ENCODE measurements around the gene CLK4. TPM values are rescaled to one million over a fixed set of nuclear protein-coding genes. Genes with fewer than 3 reads are reported as not detected.

CLK4 gene
- total RNA-seq, 4 donors from 2014 or later: 18.4 to 38.3 (median 34.2) TPM

- intact Hi-C loops (cut with DNase I; ENCODE audit: low total_unique reads): no loop called here
- no peak overlapping the region for H3K4me3 ChIP-seq (ENCODE audit: low read depth, poor library complexity, severe bottlenecking)
- TF ChIP-seq CTCF (IDR thresholded peaks at IDR 0.05): no peak
- TF ChIP-seq POLR2A (IDR thresholded peaks at IDR 0.05): no peak
- 66 to 67% methylated on average over 7 of the region's 7 CpGs for WGBS, 2 donors
- DNase-seq (ENCODE audit: low spot score in 2 of 2): no peak
Measured at GRCh38 chr5:178671602-178672144, 44.8 kb upstream of the CLK4 start.

- H3K4me3 ChIP-seq (ENCODE audit: low read depth, poor library complexity, severe bottlenecking): no peak overlapping the region
- TF ChIP-seq CTCF (IDR thresholded peaks at IDR 0.05): no peak
- no peak for TF ChIP-seq POLR2A (IDR thresholded peaks at IDR 0.05)
- DNase-seq (ENCODE audit: low spot score in 2 of 2): no peak
- 87 to 92% methylated on average over 10 of the region's 10 CpGs for WGBS, 2 donors
- intact Hi-C loops (cut with DNase I; ENCODE audit: low total_unique reads): no loop called here
Measured at GRCh38 chr5:178670351-178670885, 43.6 kb upstream of the CLK4 start.

GRCh38 chr5:178668579-178668978 lies 41.7 kb upstream of the CLK4 start:
- TF ChIP-seq CTCF (IDR thresholded peaks at IDR 0.05): no peak
- TF ChIP-seq POLR2A (IDR thresholded peaks at IDR 0.05): no peak
- 81 to 83% methylated on average over 7 of the region's 7 CpGs for WGBS, 2 donors
- intact Hi-C loops (cut with DNase I; ENCODE audit: low total_unique reads): no loop called here
- H3K4me3 ChIP-seq (ENCODE audit: low read depth, poor library complexity, severe bottlenecking): no peak overlapping the region
- no peak for DNase-seq (ENCODE audit: low spot score in 2 of 2)

- DNase-seq (ENCODE audit: low spot score in 2 of 2): no peak
Measured at GRCh38 chr5:178667688-178668087, 40.8 kb upstream of the CLK4 start.

GRCh38 chr5:178667101-178667500 lies 40.3 kb upstream of the CLK4 start:
- H3K4me3 ChIP-seq (ENCODE audit: low read depth, poor library complexity, severe bottlenecking): no peak overlapping the region
- no peak for DNase-seq (ENCODE audit: low spot score in 2 of 2)
- TF ChIP-seq POLR2A (IDR thresholded peaks at IDR 0.05) (no peak), CTCF (IDR thresholded peaks at IDR 0.05) (no peak)
- intact Hi-C loops (cut with DNase I; ENCODE audit: low total_unique reads): no loop called here
- WGBS, 2 donors: 21 to 26% methylated on average over 5 of the region's 5 CpGs

More at GRCh38 chr5:178667688-178668087, 40.8 kb upstream of the CLK4 start:
- H3K4me3 ChIP-seq (ENCODE audit: low read depth, poor library complexity, severe bottlenecking): no peak overlapping the region
- WGBS, 2 donors: 73 to 80% methylated on average over 10 of the region's 10 CpGs
- TF ChIP-seq POLR2A (IDR thresholded peaks at IDR 0.05): no peak
- no peak for TF ChIP-seq CTCF (IDR thresholded peaks at IDR 0.05)
- intact Hi-C loops (cut with DNase I; ENCODE audit: low total_unique reads): no loop called here

GRCh38 chr5:178664141-178664540 lies 37.3 kb upstream of the CLK4 start:
- no peak for DNase-seq (ENCODE audit: low spot score in 2 of 2)
- intact Hi-C loops (cut with DNase I; ENCODE audit: low total_unique reads): no loop called here
- WGBS, 2 donors: 75 to 86% methylated on average over 3 of the region's 3 CpGs
- TF ChIP-seq CTCF (IDR thresholded peaks at IDR 0.05) (no peak), POLR2A (IDR thresholded peaks at IDR 0.05) (no peak)
- no peak overlapping the region for H3K4me3 ChIP-seq (ENCODE audit: low read depth, poor library complexity, severe bottlenecking)
